ENCODE measurements around the gene HRG. TPM values are rescaled to one million over a fixed set of nuclear protein-coding genes. Genes with fewer than 3 reads are reported as not detected.

The HRG gene
- total and polyA plus RNA-seq, 2 donors (not counting 3 experiments of a cell fraction or from before 2014, with no cell fraction given): not detected

DNA sequence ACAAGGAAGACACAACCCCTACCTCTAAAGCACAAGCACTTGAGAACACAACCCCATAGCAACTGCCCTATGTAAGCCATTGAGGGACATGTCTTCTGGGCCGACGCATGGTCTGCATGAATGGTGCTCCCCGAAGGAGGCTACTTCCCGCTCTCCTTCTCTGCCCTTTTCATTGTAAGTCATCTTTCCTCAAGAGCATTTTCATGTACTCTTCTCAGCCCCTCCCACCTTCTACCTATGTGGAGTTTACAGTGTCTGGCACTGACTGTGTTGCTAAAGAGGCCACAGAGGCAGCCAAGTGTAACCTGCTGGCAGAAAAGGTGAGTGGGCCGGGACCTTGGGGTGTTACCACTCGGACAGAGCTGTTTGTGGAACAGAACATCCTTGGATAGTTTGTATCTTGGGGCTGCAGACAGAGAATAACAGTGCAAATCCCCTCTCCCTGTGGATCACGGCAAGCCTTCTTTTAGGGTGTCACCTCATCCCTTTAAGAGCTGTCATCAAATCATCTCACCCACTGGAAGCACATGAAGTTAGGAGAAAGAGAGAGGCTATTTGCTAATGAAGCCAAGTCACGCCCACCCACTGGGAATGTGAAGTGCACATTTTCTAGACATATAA, 47.4 kb upstream of the HRG start:
- no peak overlapping the region for H3K9ac ChIP-seq (replicated peaks; ENCODE audit: extremely low read depth, insufficient read depth, low read length)
- BruUV-seq (replicated peaks): no TSS peak
- no peak for TF ChIP-seq FOS (IDR thresholded peaks at IDR 0.05; ENCODE audit: borderline replicate concordance, insufficient read depth, low read length)
- no peak for TF ChIP-seq CTCF (IDR thresholded peaks at IDR 0.05; ENCODE audit: extremely low read depth in 1 of 2, insufficient read depth in 1 of 2, low read depth in 1 of 2, low read length in 2 of 2)
- TF ChIP-seq EZH2 (IDR thresholded peaks at IDR 0.05; ENCODE audit: borderline replicate concordance, low read depth, low read length, severe bottlenecking): no peak
- TF ChIP-seq GATA2 (IDR thresholded peaks at IDR 0.05; ENCODE audit: insufficient read depth, insufficient read length, low read depth, low read length): no peak
- TF ChIP-seq JUN (IDR thresholded peaks at IDR 0.05; ENCODE audit: borderline replicate concordance, insufficient read depth, insufficient read length, low read depth): no peak
- no peak for TF ChIP-seq MYC (IDR thresholded peaks at IDR 0.05; ENCODE audit: low read depth, low read length)
- no peak for TF ChIP-seq POLR2AphosphoS5 (IDR thresholded peaks at IDR 0.05; ENCODE audit: insufficient read depth, low read depth, low read length)
- no peak for TF ChIP-seq POLR2A (IDR thresholded peaks at IDR 0.05; ENCODE audit: low read depth, low read length)
- no peak for TF ChIP-seq MAX (IDR thresholded peaks at IDR 0.05; ENCODE audit: insufficient read depth, insufficient read length)
- H3K79me2 ChIP-seq (ENCODE audit: control insufficient read depth, insufficient read depth, low read length): no peaks in the 10 kb centered on the region
- H3K4me2 ChIP-seq (ENCODE audit: insufficient read depth, low read length): no peak overlapping the region
- H3K9me3 ChIP-seq (replicated peaks; ENCODE audit: control insufficient read depth, insufficient read depth, low read length): no peaks in the 10 kb centered on the region
- ChIA-PET POLR2A (no interaction called here), CTCF (interaction anchor here (0.6 to 6.1 kb wide), 8 partner anchors 21 to 635 kb away, joined by 3 to 195 read pairs (median 5); no protein-coding TSS in a partner anchor)
- H4K20me1 ChIP-seq (replicated peaks; ENCODE audit: control insufficient read depth, extremely low read depth, insufficient read depth, low read length): no peaks in the 10 kb centered on the region
- FAIRE-seq (no peak), DNase-seq (ENCODE audit: low read depth, low spot score) (no peak)
- peaks cover 6 to 16% of the 10 kb centered on the region in 2 experiments for H3K27me3 ChIP-seq (ENCODE audit: control insufficient read depth in 2 of 2, insufficient read depth in 2 of 2, low read length in 2 of 2)
- H3K4me3 ChIP-seq (replicated peaks in 1 of 3; ENCODE audit: insufficient read depth in 1 of 3, low read depth in 1 of 3, low read length in 3 of 3): no peak overlapping the region
- H2AFZ ChIP-seq (ENCODE audit: low read depth, low read length): no peak overlapping the region
- dilution Hi-C loops (cut with MboI; ENCODE audit: extremely low pct_ligation_motif_present, low sequenced_read_pairs): no loop called here
- no peak overlapping the region for H3K27ac ChIP-seq (ENCODE audit: insufficient read depth, low read depth, low read length)
- H3K36me3 ChIP-seq (ENCODE audit: control insufficient read depth in 2 of 2, extremely low read depth in 1 of 2, insufficient read depth in 2 of 2, low read length in 2 of 2): no peaks in the 10 kb centered on the region
- no peaks in the 10 kb centered on the region for H3K9me1 ChIP-seq (replicated peaks; ENCODE audit: control insufficient read depth, extremely low read depth, insufficient read depth, low read length)
- peaks cover 5% of the 10 kb centered on the region for H3K4me1 ChIP-seq (ENCODE audit: control insufficient read depth, extremely low read depth, insufficient read depth, low read length)
- intact Hi-C loops (cut with micrococcal nuclease): loop anchor here (10.0 kb wide), 1 partner anchor 546 kb away; no protein-coding TSS in a partner anchor

Data from endothelial cell of umbilical vein (primary cell).